ENCODE results near the gene DAW1.
"Not testable (repeated sequence)": the region's sequence is repeated elsewhere in the genome, so short reads cannot be mapped to it uniquely, and the experiment has no call there.

DAW1 gene, protein sequence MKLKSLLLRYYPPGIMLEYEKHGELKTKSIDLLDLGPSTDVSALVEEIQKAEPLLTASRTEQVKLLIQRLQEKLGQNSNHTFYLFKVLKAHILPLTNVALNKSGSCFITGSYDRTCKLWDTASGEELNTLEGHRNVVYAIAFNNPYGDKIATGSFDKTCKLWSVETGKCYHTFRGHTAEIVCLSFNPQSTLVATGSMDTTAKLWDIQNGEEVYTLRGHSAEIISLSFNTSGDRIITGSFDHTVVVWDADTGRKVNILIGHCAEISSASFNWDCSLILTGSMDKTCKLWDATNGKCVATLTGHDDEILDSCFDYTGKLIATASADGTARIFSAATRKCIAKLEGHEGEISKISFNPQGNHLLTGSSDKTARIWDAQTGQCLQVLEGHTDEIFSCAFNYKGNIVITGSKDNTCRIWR

DNA sequence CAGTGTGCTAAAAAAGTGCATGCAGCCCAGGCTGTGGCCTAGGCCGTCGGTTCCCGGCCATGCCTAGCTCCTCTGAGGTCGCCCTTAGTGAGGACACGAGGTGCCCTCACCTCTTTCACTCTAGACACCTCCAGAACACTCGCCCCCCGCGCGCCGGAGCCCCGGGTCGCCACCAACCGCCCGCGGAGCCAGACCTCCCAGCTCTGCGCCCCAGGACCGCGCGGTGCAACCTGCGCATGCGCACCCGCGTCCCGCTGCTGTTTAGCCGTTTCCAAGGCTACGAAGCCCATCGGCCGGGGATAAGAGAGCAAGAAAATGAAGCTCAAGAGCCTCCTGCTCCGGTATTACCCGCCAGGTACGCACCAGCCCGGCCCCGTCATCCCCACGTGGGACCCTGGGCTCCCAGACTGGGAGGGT, at the start of gene DAW1:
DAW1 (plus strand) TSS at position 257 of the 417 bp plus-strand sequence; CDS start at position 316, 59 bp downstream.
- peak; percentile 2 to 20 for DNase-seq (ENCODE audit: low read depth in 1 of 2, low spot score in 1 of 2)

DNA sequence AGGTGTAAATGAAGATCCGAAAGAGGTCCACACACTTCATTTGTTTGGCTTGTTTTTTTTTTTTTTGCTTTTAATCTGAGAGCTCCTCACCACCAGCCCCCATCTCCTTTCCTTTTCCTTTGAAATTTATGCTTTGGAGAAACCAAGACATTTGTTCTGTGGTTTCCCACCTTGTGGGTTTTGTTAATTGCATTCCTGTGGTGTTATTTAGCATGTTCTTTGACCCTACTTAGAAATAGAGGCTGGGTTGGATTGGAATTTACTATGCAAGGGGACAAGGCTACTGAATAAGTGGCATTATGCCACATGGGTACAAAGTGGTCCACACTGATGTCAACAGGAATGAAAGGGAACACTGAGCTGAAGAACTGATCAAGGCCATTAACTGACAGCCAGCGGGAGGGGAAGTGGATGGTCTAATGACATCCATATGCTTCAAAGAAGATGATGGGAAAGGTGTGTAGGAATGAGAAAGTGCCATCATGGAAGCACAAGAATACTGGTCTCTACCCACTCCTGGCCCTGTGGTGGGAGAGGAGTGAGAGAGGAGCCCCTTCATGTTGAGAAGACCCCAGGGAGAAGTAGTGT, 48.9 kb upstream of the DAW1 start:
- DNase-seq (ENCODE audit: low read depth in 1 of 2, low spot score in 1 of 2): no peak

DNA sequence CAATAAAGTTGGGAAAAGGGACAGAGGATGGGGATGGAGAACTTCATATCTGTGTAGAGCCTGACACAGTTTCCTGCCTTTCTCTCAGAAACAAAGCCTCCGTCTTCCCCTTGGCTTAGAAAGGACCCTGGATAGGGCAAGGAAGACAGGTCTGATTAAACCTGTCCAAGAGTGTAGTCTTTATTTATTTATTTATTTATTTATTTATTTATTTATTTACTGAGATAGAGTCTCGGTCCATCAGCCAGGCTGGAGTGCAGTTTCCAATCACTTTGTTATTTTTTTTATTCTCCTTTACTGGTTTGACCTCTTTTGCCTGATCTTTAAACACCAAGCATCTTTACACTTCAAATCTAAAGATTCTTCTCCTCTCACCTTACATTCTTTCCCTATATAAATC, 47.5 kb upstream of the DAW1 start:
- DNase-seq (ENCODE audit: low read depth in 1 of 2, low spot score in 1 of 2): no peak

DNA sequence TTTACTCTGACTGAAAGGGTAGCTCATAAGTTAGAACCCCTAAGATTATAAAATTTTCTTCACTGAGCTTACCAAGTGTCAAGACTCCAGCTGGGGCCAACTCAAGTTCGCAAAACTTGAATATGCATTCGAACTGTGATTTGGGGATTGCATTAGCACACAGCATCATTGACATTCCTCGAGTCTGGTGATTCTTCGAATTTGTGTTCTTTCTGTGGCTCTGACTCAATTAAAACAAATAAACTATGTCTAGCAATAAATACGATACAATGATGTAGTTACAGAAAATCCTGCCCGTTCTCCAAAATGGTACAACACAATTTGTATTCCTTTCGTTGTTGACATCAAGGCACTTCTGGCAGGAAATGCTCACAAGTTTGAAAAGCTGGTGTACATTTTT, 46.7 kb upstream of the DAW1 start:
- DNase-seq (ENCODE audit: low read depth in 1 of 2, low spot score in 1 of 2): no peak

DNA sequence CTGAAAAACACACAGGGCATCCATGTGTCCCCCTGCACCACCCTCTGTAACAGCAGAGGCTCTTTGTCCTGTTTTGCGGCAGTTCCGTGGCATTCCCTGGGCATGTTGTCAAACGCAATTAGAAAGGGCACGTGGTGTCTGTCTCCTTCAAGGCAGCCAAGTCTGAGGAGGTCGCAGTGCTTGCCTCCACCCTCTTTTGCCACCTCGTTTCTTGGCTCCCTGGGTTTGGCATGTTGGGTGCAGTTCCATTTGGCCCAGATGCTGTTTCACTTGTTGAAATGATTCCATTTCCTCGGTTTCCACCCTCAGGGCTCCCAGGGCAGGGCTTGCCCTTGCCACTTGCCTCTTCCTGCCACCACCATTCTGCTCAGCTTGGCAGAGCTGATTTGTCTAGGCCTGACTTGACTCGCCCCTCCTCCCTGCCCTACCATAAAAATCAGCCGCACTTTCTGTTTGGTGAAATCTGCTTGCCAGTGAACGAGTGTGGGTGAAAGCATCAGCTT, 45.4 kb upstream of the DAW1 start:
- DNase-seq (ENCODE audit: low read depth in 1 of 2, low spot score in 1 of 2): no peak

DNA sequence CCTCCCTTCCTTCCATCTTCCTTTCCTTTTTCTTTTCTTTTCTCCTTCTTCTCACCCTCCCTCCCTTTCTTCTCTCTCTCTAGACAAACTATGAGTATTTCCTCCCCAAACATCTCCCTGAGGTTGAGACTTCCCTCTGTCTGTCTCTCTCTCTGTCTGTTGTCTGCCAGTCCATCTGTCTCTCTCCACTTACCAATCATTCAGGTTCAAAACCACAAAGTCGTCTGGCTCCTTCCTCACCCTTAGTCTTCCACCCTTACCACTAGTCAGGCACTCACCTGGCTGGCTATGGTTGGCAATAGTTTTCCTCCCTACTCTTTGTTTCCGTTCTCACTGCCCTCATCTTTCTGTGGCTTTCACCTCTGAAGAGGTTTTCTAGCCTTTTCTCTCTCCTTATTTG, 44.9 kb upstream of the DAW1 start:
- no peak for DNase-seq (ENCODE audit: low read depth in 1 of 2, low spot score in 1 of 2)

DNA sequence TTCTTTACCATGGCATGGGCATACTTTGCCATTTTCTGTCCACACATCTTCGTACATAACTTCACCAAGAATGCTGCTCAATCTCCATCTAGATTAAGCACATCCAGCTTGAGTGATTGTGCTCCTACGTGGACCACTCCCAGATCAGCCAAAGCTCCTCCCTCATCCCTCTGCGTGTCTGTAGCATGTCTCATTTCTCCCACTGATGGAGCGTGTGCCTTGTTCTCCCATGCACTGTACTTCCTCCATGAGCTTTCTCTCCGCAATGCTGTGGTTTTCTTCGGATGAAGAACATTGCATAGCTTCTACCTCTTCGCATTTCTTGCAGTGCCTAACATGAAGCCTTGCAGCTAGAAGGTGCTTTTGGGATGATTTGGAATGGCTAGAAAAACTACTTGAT, 44.3 kb upstream of the DAW1 start:
- DNase-seq (ENCODE audit: low read depth in 1 of 2, low spot score in 1 of 2): no peak

DNA sequence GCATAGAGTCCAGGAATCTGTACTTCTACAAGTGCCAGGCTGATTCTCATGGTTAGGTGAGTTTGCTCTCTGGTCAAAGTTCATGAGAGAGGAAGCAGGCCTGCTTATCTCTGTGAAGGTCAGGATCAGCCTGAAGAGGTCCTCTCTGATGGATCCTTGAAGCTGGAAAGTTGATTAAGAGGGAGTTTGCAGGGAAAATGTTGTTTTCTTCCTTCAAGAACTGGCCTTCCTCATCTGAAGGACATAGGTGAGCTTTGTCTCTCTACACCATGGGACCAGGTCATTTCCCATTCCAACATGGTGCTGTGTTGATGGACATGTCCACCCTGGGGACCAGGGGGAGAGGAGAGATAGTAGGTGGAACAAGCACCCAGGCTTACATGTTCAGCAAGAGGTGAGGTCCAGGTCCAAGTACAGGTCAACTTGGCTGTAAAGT, 42.9 kb upstream of the DAW1 start:
- DNase-seq (ENCODE audit: low read depth in 1 of 2, low spot score in 1 of 2): no peak

DNA sequence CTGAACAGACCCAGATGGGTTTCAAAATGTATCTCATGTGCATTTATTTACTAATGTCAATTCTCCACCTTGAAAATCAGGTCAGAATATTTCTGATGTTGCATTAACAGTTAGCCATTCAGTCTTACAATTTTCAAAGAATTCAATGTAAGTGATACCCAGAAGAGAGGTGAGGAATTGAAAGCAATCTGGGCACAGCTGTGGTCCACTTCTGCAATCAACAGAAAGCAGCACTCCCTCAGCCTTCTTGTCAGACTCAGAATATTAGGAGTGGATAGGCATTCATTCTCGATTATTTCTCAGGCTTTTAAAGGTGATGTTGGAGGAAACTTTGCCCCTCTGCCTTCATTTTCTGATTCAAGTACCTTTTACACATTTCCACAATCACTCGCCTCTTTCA, 42.1 kb upstream of the DAW1 start:
- DNase-seq (ENCODE audit: low read depth in 1 of 2, low spot score in 1 of 2): no peak

DNA sequence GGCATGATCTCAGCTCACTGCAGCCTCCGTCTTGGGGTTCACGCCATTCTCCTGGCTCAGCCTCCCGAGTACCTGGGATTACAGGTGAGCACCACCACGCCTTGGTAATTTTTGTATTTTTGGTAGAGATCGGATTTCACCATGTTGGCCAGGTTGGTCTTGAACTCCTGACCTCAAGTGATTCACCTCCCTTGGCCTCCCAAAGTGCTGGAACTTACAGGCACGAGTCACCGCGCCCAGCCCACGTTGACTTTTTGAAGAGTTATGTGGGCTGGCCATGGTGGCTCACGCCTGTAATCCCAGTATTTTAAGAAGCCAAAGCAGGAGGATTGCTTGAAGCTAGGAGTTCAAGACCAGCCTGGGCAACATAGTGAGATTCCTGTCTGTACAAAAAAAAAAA, 37.0 kb upstream of the DAW1 start:
- no peak for DNase-seq (ENCODE audit: low read depth in 1 of 2, low spot score in 1 of 2)

DNA sequence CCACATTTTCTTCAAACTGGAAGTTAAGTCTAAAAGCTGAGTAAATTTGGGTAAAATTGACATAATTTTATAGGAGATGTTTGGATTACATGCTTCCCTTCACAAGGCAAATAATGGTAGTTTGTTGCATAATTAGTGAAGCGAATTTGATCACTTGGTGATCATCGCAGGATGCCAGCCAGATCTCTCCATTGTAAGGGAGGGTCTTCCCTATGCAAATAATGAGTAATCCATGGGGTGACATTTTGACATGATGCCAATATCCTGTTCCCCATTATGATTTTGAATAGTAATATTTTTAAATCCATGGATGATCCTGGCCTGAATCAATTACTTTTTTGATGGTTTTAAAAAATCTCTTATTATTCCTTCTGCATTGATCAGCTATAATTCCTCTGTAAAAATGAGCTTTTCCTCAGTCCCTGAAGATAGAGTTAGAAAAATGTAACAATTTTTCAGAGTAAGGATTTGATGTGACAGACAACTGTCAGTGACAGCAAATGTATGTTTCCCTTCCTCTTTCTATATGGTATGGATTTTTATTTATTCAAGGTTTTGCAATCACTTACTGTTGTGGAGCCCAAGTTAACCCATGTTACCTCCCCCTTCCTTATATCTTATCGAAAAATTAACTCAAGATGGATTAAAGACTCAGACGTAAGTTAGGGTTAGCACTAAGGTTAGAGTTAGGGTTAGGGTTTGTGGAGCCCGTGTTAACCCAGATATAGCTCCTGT, 36.3 kb upstream of the DAW1 start:
- no peak for DNase-seq (ENCODE audit: low read depth in 1 of 2, low spot score in 1 of 2)

DNA sequence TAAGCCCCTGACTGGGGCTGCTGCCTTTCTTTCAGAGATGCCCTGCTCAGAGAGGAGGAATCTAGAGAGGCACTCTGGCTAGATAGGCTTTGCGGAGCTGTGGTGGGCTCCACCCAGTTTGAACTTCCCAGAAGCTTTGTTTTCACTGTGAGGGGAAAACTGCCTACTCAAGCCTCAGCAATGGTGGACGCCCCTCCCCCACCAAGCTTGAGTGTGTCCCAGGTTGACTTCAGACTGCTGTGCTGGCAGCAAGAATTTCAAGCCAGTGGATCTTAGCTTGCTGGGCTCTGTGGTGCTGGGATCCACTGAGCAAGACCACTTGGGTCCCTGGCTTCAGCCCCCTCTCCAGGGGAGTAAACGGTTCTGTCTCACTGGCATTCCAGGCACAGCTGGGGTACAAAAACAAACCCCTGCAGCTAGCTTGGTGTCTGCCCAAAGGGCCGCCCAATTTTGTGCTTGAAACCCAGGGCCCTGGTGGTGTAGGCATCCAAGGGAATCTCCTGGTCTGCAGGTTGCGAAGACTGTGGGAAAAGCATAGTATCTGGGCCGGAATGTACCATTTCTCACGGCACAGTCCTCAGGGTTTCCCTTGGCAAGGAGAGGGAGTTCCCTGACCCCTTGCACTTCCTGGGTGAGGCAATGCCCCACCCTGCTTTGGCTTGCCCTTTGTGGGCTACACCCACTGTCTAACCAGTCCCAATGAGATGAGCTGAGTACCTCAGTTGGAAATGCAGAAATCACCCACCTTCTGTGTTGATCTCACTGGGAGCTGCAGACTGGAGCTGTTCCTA, 31.9 kb upstream of the DAW1 start:
- DNase-seq (ENCODE audit: low read depth in 1 of 2, low spot score in 1 of 2): not testable (repeated sequence)

DNA sequence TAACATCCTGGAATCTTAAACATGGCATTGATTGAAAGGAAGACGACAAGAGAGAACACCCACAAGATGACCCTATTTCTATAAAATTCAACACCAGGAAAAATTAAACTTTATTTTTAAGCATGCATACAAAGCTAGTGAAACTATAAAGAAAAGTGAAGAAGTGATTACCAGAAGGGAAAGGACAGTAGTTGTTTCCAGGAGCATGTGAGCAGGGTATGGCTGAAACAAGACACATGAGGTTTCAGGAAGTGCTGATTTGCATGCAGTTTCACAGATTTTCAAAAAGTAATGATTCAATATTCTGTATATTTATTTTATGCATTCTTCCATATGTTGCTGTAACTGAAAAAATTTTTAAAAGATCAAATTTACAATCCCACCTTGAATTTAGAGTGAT, 24.6 kb upstream of the DAW1 start:
- DNase-seq (ENCODE audit: low read depth in 1 of 2, low spot score in 1 of 2): no peak

DNA sequence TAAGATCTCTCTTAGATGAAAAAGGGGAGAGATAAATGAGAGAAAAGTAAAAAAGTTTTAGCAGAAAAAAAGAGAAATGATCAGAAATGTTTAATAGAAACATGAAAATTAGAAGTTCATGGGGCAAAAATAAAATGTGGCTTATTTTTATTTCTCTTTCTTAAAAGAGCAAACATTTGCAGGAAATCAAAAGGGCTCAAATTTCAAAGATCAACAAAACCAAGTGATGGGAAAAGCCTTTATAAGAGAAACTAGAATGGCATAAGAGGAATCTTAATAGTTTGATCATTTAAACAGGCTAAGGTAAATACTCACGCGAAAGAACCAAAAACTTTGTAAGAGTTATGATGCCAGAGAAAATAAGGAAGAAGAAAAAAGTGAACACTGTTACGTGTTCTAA, 23.3 kb upstream of the DAW1 start:
- no peak for DNase-seq (ENCODE audit: low read depth in 1 of 2, low spot score in 1 of 2)

DNA sequence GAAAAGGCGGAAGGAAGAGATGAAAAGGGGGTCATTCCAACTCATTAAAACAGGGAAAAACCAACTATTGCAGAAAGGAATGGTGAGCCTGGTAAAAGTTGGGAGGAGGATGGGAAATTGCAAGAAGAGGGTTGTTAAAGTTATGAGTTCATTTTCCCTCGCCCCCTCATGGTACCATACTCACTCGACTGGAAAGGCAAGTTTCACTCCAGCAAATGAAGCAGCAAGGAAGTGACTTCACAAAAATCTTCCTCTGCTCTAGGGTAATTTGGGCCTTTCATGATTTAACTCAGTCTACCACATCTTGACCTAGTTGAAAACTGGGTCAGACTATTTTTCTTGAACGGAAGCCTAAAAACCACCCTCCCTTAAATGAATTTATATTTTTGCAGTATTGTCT, 22.8 kb upstream of the DAW1 start:
- DNase-seq (ENCODE audit: low read depth in 1 of 2, low spot score in 1 of 2): no peak

DNA sequence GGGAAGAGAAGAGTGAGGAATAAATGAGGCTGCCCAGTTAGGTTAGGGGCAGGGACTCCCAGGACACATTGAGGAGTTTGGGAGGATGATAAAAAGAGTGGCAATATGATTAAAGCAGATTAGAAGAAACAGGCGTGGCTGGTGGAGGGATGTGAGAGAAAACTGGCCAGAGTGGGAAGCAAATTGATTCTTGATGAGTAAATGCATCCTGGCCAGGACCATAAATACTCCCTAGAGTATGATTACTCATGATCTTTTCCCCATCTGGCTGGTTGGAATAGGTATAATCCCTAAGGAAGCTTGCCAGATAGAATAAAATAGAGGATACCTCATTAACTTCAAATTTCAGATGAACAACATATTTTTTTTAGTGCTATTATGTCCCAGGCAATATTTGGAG, 21.5 kb upstream of the DAW1 start:
- DNase-seq (ENCODE audit: low read depth in 1 of 2, low spot score in 1 of 2): no peak

DNA sequence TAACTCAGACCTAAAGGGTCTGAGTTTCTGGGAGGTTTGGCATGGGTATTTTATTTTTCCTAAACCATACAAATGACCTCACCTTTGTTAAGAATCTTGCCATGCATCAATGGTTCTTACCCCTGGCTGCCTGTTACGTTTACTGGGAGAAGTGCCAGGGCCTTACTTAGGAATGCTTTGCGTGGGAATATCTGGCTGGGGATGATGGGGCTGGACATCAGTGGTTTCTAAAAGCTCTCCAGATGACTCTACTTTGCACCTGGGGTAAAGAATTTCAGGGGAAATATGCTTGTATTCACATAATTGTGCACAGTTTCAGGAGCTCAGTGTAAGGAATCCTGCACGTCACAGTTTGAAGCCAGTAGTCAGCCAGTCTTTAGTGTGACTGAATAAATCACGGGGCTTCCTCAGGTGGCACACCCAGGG, 18.2 kb upstream of the DAW1 start:
- DNase-seq (ENCODE audit: low read depth in 1 of 2, low spot score in 1 of 2): no peak

DNA sequence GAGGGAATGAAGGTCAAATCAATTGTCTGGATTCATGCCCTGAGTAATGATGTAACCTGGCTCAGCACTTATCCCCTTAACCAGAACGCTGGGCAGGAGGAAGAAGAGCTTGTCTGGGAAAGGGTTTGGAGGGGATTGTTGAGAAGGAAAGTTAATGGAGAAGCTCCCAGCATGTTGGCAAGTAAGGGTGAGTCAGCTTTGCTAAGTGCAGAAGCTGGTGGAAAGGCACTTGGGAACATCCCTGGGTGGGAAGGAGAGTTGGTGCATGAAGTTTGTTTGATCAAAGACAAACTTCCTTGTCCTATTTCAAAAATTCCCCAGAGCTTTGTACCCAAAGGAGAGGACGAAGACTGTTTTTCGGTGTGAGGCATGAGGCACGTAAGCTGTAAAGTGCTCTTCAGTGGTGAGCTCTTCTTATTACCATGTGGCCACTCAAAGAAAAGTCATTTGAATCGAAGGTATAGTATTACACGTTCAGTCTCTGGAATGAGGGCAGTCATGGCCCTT, 17.6 kb upstream of the DAW1 start:
- DNase-seq (ENCODE audit: low read depth in 1 of 2, low spot score in 1 of 2): no peak

DNA sequence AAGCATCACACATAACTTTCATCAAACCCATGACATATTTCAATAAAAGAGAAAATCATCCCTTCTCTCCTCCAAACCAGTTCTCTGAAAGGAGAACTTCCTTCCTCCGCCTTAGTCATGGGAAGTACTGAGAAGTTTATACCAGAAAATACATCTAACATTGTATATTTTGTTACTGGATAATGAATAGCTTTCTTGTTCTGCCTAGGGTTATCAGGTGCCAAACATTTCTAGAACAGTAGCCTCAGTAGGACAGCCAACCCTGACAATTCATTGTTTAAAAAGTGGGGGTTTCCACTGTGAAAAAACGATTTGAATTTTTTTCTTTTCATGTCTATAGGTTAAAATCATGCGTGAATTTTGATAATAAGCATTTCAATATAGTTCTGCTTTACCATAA, 16.0 kb upstream of the DAW1 start:
- no peak for DNase-seq (ENCODE audit: low read depth in 1 of 2, low spot score in 1 of 2)

DNA sequence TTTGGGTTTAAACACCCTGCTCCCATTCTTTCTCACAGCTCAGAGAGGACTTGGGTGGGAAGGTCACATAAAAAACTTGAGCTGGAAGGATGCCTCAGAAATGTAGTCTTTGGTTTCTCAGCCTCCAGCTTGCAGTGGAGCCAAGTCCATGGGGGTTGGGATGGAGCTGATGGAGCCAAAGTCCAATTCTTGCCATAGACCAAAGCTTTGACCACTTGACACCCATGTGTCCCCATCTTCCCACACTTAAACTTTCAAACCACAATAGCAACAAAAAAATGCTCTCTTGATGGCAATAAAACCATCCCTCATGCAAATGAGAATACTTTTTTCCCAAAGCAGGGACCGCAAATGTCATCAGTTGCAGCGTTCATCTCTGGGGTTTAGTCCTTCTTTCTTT, 14.7 kb upstream of the DAW1 start:
- no peak for DNase-seq (ENCODE audit: low read depth in 1 of 2, low spot score in 1 of 2)

DNA sequence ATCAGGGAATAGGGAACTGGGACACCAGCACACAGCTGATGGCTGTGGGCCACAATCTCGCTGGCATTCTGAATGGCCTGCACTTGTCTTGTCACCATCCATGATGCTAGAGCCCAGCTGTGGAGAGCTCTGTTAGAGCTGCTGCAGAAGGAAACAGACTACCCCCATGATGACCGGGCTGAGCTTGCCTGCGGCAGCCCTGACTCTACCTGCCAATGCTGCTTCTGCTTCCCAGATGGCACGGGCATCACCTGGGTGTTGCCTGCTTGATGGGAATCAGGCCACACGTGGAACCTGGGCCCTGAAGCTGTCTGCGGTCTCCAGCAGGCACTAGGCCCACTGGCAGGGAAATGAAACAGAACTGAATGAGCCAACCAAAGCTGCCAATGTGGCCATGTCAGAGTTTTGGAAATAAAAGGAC, 11.2 kb upstream of the DAW1 start:
- DNase-seq (ENCODE audit: low read depth in 1 of 2, low spot score in 1 of 2): no peak
